HG03575 (cell line): ENCODE data around the gene TMEM45B.
"Not testable (repeated sequence)": the region's sequence is repeated elsewhere in the genome, so short reads cannot be mapped to it uniquely, and the experiment has no call there.

Experiments
- ATAC-seq: cut with Tn5 transposase; IDR thresholded peaks from one replicate; pipeline ENCODE4 v1.9.1; 2021; ENCODE audit not compliant: unreplicated experiment, insufficient number of reproducible peaks, low FRiP score; ENCODE audit errors: extremely low read depth

The TMEM45B gene

GRCh38 chr11:129803533-129803932 is 12.1 kb upstream of the TMEM45B start:
- ATAC-seq, result no peak

- ATAC-seq, result no peak
Observed at GRCh38 chr11:129804012-129804411, 11.6 kb upstream of the TMEM45B start.

- not testable (repeated sequence) for ATAC-seq
Observed at GRCh38 chr11:129808241-129808640, 7.4 kb upstream of the TMEM45B start.

- ATAC-seq, result no peak
Observed at GRCh38 chr11:129813231-129813791, 2.3 kb upstream of the TMEM45B start.

GRCh38 chr11:129814244-129815014 is 1.2 kb upstream of the TMEM45B start:
- no peak for ATAC-seq

GRCh38 chr11:129817534-129818051 is 1.9 kb downstream of the TMEM45B start:
- ATAC-seq, result no peak

GRCh38 chr11:129818236-129818635 is 2.6 kb downstream of the TMEM45B start:
- not testable (repeated sequence) for ATAC-seq

- no peak for ATAC-seq
Observed at GRCh38 chr11:129819237-129819636, 3.6 kb downstream of the TMEM45B start.

GRCh38 chr11:129820228-129820627 is 4.6 kb downstream of the TMEM45B start:
- not testable (repeated sequence) for ATAC-seq

- ATAC-seq, result not testable (repeated sequence)
Observed at GRCh38 chr11:129823281-129823680, 7.6 kb downstream of the TMEM45B start.

- not testable (repeated sequence) for ATAC-seq
Observed at GRCh38 chr11:129823799-129824198, 8.2 kb downstream of the TMEM45B start.

GRCh38 chr11:129825380-129825779 is 9.7 kb downstream of the TMEM45B start:
- no peak for ATAC-seq

- ATAC-seq, result no peak
Observed at GRCh38 chr11:129828301-129828836, 12.7 kb downstream of the TMEM45B start.

- not testable (repeated sequence) for ATAC-seq
Observed at GRCh38 chr11:129829497-129829896, 13.8 kb downstream of the TMEM45B start.

GRCh38 chr11:129831227-129831626 is 15.6 kb downstream of the TMEM45B start:
- not testable (repeated sequence) for ATAC-seq

GRCh38 chr11:129833260-129833659 is 17.6 kb downstream of the TMEM45B start:
- ATAC-seq, result not testable (repeated sequence)

- not testable (repeated sequence) for ATAC-seq
Observed at GRCh38 chr11:129836423-129836891, 20.8 kb downstream of the TMEM45B start.

- no peak for ATAC-seq
Observed at GRCh38 chr11:129836979-129837378, 21.3 kb downstream of the TMEM45B start.

- ATAC-seq, result no peak
Observed at GRCh38 chr11:129840236-129840635, 24.6 kb downstream of the TMEM45B start.

GRCh38 chr11:129842138-129842537 is 26.5 kb downstream of the TMEM45B start:
- ATAC-seq, result no peak
